Activated CD4-positive, alpha-beta T cell treated with anti-CD3 and anti-CD28 coated beads, Interleukin-10, Interleukin-2, amounts not matched to agents 100 ng/mL and 50 ng/mL, durations not matched to agents 16 hours and 8 hours (primary cell): Measurements from ENCODE around the gene METTL25B.
A peak's percentile ranks its signal among the peaks of the same experiment; 100 is the strongest.
"Not testable (repeated sequence)": the region's sequence is repeated elsewhere in the genome, so short reads cannot be mapped to it uniquely, and the experiment has no call there.

Experiments
- DNase-seq: peaks from one replicate; pipeline ENCODE4 v3.0.0-alpha.2; 2020

Gene METTL25B

DNA sequence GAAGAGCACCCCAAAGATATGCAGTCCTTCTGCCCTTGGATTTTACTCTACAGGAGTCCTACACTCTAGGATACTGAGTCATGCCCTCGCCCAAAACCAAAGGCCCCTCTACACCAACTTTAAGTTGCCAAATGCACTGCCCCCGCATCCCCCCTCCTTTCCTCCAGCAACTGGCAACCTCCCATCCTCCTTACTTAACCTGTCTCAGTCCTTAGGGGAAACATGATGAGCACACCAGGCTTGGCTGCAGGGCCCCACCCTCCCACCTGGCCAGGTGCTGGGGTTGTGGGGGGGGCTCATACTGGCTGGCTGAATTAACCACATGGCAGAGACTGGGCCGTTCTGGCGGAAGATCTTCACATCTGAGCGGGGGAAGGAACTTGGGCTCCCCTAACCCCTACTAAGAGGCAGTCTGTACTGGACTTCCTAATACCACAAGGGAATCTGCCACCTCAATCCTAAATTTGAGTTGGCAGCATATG is 22.0 kb downstream of the METTL25B start:
- peak; percentile 49 for DNase-seq

DNA sequence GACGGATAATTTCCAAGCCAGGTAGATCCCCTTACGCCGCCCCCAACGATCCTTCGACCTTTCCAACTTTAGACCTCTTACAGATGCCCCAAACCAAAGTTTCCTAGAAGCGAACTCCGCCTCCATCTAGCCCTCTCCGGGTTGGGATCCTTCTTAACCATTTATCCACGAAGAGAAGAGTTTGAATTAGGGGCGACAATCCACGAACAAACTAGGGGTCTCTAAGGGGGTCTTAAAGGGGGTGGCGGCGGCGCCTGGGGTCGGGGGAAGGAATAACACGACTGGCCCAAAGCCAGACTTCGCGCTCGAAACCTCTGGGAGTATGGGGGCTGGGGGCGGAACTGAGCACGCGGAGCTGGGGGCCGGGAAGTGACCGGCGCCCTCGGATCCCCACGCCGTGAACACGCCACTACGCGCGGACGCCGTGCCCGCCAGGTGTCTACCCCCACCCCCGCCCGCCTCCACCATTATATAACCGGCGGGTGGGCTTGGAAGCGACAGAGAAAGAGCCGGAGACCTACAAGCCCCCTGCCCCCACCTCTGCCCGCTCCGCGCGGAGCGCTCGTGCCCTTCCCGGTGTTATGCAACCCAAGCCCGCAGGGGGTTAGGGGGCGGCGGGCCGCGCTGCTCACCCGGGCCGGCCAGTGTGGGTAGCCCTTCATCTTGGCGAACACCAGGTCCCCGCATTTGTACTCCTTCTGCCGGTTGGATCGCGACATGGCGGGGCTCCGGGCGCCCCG is 22.6 kb downstream of the METTL25B start:
- peak; percentile 47 for DNase-seq

DNA sequence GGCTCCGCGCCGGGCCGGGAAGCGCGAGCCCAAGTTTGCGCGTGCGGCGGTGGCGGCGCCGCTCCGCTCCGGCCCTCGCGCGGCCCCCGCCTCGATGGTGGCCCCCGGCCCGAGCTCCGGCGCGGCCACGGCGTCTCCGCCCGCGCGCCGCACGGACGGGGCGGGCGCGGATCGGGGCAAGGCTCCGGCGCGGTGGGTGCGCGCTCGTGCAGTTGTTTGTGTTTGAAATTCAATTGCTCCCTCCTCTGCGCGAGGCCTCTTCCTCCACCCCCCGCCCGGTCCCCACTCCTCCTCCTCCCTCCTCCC is 23.1 kb downstream of the METTL25B start, which contains the start of gene HDGF:
TSS of gene HDGF (minus strand) at position 225 of the 306 bp plus-strand sequence. CDS start 246 bp downstream, outside the sequence.
- DNase-seq, result no peak

DNA sequence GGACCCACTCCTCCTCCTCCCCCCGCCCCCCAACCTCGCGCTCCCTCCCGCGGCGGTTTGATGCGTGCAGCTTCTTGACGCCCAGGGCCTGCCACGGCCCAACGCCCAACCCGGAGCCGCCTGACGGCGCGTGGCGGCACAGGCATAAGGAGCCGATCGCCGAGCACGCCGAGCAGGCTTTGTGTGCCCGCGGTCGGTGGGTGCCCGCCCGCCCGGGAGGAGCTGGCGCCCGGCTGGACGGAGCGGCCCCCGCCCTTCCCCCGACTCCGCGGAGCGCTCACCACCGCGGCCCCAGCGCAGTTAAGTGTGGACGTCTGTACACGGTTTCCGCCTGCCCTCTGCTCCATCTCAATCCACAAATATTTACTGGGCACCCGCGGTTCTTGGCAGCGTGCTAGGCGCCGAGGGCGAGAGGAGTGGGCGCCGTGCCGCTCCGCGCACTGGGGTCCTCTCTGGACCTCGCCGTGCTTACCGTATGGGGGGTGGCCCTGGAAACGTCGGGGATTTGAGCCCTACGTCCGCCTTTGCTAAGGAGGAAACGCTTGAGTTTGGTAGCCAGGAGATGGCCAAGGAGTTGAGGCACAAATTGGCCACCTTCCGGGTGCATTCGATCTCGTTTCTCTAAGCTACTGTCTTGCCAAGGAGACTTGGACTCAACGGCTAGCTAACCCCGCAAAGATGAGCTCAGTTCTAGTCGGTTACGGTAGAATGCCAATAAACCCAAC is 23.6 kb downstream of the METTL25B start:
- peak; percentile 99 for DNase-seq

DNA sequence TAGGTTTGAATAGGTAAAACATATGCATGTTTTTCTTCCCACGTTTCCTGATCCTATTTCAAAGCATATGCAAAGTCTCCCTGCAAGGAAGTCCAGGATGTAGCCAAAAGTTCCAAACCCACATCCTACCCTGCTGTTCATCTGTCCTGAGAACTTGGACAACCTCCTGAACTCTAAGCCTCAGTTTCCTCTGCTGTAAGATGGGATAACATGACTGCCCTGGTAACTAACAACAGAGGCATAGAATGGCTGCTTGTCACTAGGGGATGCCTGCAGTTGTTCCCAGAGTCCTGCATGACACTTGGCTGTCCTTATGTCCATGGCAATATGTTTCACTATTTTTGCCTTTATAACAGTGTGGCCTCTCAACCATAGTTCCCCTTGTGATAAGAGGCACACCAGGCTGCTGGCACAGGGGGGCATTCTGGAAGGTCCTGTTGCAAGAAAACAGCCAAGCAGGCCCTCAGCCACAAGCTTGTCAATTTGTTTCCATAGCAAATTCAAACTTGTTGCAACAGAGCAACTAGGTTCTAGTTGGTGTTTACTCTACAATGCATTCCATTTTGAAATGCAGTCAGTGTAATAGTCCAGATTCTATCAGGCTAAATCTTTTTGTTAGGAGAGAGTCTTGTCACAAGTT is 24.7 kb downstream of the METTL25B start:
- no peak for DNase-seq

DNA sequence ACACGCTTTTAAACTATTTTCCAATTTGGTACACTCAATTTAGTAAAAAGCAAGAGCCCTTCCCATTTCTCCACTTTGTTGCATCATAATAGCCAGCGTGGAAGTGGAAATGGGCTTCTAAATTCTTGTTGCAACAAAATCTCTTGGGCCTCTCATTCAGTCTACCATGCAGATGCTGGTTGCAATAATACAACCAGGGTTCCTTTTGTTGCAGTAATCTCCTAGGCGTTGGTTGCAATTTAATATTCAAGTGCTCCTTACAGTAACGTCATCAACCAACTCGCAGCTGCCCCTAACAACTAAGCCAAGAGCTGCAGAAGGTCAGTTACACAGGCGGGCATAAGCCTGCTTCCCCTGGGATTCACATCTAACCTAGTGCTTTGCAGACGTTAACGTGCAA is 25.9 kb downstream of the METTL25B start:
- no peak for DNase-seq

DNA sequence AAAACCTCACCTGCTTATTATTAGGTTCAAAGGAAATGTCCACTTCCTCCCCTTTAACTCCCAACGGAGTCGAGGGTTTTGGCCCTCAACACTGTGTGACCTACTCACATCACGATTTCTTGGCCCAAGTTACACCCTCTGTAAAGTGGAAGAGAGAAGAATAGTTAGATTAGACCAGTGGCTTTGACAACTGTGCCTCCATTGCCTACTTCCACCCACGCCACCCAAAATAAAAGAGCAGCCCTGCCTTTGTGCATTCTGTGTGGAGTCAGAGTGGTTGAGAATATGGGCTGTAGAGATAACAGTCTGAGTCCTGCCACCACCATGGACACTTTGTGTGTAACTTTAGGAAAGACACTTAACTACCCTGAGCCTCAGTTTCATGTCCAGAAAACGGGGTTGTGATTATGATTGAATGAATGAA is 27.3 kb downstream of the METTL25B start:
- DNase-seq, result no peak

DNA sequence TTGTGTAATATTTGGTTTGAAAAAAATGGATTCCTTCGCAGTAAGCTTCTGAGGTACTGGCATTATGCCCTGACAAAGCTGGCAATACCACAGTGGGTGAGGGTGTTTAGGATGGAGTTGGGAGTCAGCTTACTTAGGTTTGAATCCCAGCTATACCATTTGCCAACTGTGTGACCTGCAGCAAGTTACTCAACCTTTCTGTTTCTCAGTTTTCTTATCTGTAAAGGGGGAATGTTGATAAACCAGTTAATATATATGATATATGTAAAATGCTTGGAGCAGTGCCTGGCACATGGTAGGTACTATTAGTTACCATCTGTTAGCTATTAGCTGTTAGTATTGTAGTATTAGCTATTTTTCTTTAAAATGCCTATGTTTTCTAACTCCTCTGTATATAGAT is 28.1 kb downstream of the METTL25B start:
- no peak for DNase-seq

DNA sequence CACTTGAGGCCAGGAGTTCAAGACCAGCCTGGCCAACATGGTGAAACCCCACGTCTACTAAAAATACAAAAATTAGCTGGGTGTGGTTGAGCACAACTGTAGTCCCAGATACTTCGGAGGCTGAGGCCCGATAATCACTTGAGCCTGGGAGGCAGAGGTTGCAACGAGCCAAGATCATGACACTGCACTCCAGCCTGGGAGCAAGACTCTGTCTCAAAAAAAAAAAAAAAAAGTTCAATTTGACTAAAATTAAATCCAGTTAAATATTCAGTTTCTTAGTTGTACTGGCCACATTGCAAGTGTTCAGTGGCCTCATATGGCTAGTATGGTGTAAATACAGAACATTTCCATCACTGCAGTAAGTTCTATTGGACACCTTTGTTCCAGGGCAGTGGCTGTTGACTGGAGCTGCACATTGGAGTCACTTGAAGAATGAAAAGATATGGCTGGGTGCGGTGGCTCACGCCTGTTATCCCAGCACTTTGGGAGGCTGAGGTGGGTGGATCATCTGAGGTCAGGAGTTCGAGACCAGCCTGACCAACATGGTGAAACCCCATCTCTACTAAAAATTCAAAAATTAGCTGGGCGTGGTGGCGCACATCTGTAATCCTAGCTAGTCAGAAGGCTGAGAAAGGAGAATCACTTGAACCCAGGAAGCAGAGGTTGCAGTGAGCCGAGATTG is 29.4 kb downstream of the METTL25B start:
- not testable (repeated sequence) for DNase-seq

DNA sequence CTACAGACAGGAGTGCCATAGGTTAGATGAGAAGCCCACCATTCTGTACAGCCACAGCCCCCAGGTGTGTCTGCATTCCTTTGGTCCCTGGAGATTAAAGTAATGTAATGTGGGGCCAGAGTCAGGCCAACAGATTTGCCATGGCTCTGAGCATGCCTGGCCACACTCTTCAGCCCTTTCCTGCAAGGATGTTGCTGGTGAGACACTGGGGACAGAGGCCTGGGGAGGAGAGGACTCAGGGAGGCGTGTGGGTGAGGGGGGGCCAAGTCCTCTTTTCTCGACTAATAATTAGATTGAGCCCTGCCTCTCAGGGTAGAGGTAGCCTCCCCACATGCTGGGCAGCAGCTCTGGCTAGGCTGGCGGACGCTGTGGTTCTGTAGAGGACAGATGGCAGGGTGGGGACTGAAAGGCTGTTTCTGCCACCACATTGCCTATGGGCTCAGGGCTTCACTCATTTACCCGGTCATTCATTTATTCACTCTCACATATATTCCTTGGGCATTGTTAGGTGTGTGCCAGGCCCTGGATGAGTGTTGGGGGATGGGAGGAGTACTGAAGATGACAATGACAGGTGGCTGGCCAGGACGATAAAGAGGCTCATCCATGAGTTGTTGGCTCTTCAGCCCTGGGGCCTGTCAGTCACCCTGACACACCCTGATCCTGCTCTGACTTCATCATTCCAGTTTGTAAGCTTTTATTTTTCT is 32.0 kb downstream of the METTL25B start:
- DNase-seq, result no peak

DNA sequence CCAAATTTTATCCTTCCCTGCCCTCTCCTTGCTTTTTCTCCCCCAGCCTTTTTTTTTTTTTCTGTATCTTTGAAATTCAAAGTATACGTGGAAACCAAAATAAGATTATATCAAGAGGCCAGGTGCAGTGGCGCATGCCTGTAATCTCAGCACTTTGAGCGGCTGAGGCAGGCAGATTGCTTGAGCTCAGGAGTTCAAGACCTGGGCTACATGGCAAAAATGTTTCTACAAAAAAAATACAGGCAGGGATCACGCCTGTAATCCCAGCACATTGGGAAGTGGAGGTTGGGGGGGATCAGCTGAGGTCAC is 32.5 kb downstream of the METTL25B start:
- no peak for DNase-seq

DNA sequence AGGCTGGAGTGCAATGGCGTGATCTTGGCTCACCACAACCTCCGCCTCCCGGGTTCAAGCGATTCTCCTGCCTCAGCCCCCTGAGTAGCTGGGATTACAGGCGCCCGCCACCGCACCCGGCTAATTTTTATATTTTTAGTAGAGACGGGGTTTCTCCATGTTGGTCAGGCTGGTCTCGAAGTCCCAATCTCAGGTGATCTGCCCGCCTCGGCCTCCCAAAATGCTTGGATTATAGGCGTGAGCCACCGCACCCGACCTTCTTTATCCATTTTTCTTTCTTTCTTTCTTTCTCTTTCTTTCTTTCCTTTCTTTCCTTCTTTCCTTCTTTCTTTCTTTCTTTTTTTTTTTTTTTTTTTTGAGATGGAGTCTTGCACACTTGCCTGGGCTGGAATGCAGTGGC is 36.9 kb downstream of the METTL25B start:
- not testable (repeated sequence) for DNase-seq

DNA sequence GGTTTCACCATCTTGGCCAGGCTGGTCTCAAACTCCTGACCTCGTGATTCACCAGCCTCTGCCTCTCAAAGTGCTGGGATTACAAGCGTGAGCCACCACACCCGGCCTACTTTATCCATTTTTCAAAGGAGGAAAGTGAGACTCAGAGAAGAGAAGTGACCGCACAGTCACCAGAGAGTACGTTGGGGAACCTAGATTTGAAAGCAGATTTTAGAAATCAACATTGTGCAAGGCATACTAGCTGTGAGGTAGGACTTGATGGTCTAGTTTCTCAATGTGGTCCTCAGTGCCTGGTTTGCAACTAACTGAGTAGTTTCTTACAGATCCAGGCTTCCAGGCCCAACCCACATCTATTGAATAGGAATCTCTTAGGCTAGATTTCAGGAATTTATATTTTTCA is 37.4 kb downstream of the METTL25B start:
- no peak for DNase-seq

DNA sequence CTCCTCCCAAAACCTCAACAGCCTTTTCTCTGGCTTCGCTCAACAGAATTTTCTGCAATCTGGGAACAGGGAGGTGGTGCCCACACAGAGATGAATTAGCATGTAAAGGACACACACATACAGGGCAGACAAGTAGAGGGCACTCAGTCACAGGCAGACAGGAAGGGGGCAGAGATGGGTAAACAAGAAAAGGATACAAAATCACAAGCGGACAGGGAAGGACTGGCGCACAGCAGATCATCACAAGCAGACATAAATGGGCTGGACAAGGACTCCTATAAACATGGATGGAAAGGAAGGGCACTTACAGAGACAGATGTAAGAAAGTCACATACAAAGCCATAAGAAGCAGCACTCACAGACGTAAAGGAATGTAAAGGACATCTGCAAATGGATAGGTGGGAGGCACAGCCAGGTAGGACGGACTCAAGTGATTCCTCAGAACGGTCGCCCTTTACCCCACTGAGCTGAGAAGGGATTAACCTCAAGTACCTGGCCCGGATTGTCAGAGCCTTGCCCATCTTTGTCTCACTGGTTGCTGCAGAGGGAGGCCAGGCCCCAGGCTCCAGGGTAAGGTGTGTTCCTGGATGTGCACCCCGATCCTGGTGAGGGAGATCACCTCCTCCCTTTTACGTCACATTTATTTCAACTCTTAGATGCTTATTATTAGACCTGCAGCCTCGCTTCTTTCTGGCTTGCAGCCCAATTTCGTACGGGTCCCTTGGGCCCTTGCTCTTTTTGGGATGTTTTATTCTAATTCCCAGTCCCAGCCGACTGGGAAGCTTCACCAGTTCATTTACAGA is 38.2 kb downstream of the METTL25B start:
- no peak for DNase-seq

DNA sequence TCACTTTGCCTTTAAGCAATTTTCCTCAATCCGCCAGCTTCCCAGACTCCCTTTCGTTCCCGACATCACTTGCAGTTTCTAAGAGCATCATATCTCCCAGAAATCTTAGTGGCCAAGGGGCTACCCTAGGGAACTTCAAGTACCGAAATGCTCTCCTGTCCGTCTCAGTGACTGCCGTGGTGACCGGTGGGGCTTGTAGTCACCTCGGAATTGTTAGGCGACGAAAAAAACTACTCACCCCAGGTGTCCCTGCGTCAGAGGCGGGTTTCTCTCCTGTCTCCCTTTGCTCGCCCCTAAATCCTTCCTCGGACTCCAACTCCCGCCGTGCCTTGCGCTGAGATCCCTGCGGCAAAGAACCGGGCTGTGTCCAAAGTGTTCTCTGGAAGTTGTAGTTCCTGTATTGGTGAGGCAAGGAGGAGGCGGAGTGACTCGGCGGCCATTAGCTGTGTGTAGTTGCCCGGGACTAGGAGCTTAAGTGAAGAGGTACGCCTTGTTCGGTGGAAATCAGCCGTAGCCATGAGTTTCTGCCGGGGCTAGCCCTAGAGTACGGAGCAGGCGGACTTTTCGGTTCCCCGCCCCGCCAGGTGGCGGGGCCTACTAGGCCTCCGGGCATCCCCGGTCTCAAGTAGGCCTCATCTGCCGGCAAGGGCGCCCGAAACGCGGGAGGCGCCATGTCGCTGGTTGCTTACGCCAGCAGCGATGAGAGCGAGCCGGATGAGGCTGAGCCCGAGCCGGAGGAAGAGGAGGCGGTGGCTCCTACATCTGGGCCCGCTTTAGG is 39.0 kb downstream of the METTL25B start, which contains the start of gene PRCC:
TSS of gene PRCC (plus strand) at position 435 of the 778 bp plus-strand sequence. CDS start at position 672, 237 bp downstream.
- peak; percentile 99 for DNase-seq

DNA sequence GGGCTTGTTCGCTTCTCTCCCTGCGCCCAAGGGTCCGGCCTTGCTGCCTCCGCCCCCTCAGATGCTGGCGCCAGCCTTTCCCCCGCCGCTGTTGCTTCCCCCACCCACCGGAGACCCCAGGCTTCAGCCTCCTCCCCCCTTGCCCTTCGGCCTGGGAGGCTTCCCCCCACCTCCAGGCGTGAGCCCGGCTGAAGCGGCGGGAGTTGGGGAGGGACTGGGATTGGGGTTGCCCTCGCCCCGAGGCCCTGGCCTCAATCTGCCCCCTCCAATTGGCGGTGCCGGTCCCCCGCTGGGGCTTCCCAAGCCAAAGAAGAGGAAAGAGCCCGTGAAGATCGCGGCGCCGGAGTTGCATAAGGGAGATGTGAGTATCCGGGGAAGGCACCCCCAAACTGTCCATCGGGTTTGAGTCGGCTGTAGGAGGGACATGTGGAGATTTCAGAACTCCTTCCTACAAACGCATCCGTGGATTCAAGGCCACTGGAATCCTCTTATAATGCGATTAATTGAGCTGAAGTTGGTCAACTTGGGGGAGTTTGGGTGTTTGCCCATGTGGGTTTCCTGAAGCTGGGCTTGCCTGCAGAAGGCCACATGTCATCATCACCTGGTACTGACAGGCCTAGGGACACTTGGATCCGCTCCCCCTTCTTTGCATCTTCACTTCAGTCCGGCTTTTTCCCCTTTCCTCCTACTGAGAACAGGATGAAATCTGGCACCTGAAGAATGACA is 39.8 kb downstream of the METTL25B start:
- DNase-seq, result no peak

DNA sequence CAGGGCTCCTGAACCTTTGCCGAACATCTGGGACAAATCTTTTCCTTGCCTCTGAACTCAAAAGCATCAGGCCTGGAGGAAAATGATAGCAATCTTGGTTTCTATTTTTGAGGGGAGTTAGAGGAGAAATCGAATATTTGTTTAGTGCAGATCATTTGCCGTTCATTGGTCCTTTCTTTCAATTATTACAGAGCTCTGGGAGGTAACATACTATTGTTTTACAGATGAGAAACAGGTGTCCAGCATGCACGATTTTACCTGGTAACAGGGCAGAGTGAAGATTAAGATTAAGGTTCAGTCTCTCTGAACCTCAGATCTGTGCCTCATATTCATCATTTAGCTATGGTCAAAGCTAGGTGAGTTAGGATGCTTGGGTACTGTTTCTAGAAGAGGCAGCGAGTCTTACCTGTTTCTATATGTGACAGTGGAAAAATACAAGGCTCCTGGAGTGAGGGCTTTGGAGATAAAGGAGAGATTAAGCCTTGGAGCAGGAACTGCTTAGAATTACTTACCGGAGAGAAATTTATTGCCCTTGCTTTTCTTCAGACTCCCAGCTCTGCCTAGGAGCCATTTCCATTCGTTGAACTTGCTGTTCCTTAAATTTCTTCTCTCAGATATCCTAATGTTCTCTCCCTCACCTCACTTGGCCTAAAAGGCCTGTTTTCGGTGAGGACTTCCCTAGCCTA is 40.5 kb downstream of the METTL25B start:
- DNase-seq, result no peak

DNA sequence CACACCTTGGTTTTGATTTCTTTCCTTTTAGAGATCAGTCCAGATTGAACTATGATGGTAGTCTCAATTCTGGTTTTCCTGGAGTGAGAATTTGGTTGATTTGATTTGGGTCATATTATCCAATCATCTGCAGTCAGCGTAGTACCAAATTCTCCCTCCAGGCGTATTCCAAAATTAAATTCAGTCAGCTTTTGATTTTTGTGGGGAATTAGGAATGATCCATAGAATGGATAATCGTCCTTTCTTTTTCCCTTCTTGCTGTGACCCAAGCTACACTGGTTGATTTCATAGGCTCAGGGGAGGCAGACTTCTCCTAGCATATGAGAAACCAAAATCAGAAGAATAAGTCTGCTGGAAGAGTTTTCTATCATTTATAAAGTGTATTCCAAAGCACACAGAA is 44.0 kb downstream of the METTL25B start:
- no peak for DNase-seq

DNA sequence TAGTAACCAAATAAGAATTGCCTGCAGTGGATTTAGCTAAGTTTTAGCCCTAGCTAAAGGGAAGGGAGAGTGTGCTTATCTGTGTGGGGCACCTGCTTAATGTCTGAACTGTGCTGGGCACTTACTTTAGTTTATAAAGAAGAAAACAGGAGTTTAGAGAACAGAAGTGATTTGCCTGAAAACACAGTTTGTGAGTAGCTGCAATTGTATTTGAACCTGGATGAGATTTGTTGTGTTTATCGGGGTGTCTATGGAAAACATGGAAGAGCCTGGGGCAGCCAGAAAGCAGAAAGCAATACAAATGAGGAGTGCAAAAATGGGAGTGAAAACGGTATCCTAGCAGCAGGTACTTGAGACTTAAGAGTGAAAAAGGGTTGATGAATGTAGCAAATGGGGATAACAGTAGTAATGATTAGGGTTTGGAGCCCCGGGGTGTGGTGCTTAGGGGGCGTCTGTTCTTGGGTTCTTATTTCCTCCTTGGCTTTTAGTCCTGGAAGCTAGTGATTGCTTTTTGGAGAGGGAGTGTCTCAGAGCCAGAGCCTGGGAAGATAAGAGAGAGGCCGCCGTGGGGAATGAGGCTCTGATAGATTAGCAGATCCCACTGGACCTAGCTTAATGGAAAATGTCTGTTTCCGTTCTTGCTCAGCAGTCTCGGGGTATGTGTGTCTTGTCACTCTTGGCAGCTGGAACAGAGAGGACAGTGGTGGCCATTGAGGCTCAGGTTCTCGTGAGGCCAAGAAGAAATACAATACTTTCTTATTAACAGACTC is 44.6 kb downstream of the METTL25B start:
- DNase-seq, result no peak
